ENCODE measurements around the gene PRRG2.

DNA sequence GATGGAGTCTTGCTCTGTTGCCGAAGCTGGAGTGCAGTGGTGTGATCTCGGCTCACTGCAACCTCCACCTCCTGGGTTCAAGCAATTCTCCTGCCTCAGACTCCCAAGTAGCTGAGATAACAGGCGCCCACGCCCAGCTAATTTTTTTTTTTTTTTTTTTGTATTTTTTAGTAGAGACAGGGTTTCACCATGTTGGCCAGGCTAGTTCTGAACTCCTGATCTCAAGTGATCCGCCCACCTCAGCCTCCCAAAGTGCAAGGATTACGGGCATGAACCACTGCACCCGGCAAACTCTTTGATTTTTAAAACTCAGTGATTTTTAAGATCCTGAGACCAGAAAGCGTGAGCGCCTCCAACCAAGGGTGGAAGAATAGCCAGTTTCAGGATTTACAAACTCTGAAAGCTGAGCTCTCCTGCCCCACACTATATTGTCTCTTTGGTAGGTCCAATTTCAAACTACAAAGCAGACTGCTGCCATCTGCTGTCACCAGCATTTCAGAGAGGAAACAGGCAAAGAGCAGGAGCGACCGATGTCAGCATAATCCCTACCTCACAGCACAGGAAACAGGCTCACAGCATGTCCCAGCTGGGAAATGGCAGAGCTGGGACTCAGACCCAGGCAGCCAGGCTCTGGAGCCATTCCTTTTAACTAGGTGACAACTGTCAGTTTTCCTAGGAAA lies 10.0 kb upstream of the PRRG2 start:
- TF ChIP-seq CTCF (IDR thresholded peaks at IDR 0.05; ENCODE audit: borderline replicate concordance, extremely low read depth, low read length, poor library complexity, severe bottlenecking) (peak; percentile 51), EZH2 (IDR thresholded peaks at IDR 0.05; ENCODE audit: borderline replicate concordance, low read depth, low read length, severe bottlenecking) (no peak)

Data from DND-41 (cell line).